PC-9 (cell line): ENCODE results near the gene OR5K1. TPM values are rescaled to one million over a fixed set of nuclear protein-coding genes. Genes with fewer than 3 reads are reported as not detected.

ENCODE experiments used
- BruUV-seq: library from RNA; stranded (reverse); fragments of 400-500 nt; replicated peaks from 2 replicates; lab custom pipeline; 2021; lab: Mats Ljungman, UMichigan
- CTCF ChIA-PET: fragments of 300-600 bp; sonication (Branson Sonifier 250); formaldehyde crosslinking; loops from one replicate; lab custom pipeline; 2022; ENCODE audit warnings: antibody characterized with exemption; lab: Charles Lee
- POLR2A ChIA-PET: fragments of 300-600 bp; sonication (Branson Sonifier 250); formaldehyde crosslinking; loops from one replicate; lab custom pipeline; 2022; ENCODE audit warnings: antibody characterized with exemption; ENCODE audit not compliant: unreplicated experiment; lab: Charles Lee
- DNase-seq, 2 experiments: peaks; one replicate each; pipeline versions ENCODE4 v3.0.0 to v3.0.0-alpha.2; 2015 to 2022; ENCODE audit warnings: mixed read lengths in 1 of 2
- H2AFZ ChIP-seq: fragments of 200-600 bp; sonication (generic); 2 replicates; pipeline ENCODE4 v1.8.1; 2017; ENCODE audit warnings: antibody characterized with exemption
- H3F3A ChIP-seq: fragments of 200-600 bp; sonication (generic); 2 replicates; pipeline ENCODE4 v1.8.1; 2017; ENCODE audit warnings: antibody characterized with exemption, mild to moderate bottlenecking, low read depth; ENCODE audit not compliant: insufficient read depth
- H3K27ac ChIP-seq: fragments of 200-600 bp; sonication (generic); 2 replicates; pipeline ENCODE4 v1.6.1; 2016; ENCODE audit warnings: mixed run types
- H3K27me3 ChIP-seq: fragments of 200-600 bp; sonication (generic); 2 replicates; pipeline ENCODE4 v1.6.1; 2016; ENCODE audit warnings: low read depth, mixed run types; ENCODE audit not compliant: insufficient read depth
- H3K36me3 ChIP-seq: fragments of 200-600 bp; sonication (generic); 2 replicates; pipeline ENCODE4 v1.6.1; 2016; ENCODE audit warnings: low read depth, mixed run types
- H3K4me1 ChIP-seq: fragments of 200-600 bp; sonication (generic); replicated peaks from 2 replicates; pipeline ENCODE4 v1.6.1; 2016; ENCODE audit warnings: mixed run types; ENCODE audit not compliant: insufficient read depth
- H3K4me2 ChIP-seq: fragments of 200-600 bp; sonication (generic); 2 replicates; pipeline ENCODE4 v1.6.1; 2017; ENCODE audit warnings: mixed run types
- H3K4me3 ChIP-seq: fragments of 200-600 bp; sonication (generic); 2 replicates; pipeline ENCODE4 v1.6.1; 2016; ENCODE audit warnings: mixed run types
- H3K79me2 ChIP-seq: fragments of 200-600 bp; sonication (generic); 2 replicates; pipeline ENCODE4 v1.6.1; 2017; ENCODE audit warnings: low read depth, mixed run types
- H3K9me2 ChIP-seq: fragments of 200-600 bp; sonication (generic); 2 replicates; pipeline ENCODE4 v1.8.1; 2017; ENCODE audit warnings: mild to moderate bottlenecking; ENCODE audit not compliant: insufficient read depth
- H3K9me3 ChIP-seq: fragments of 200-600 bp; sonication (generic); 2 replicates; pipeline ENCODE4 v1.8.1; 2016; ENCODE audit warnings: low read depth; ENCODE audit not compliant: insufficient read depth
- H4K20me1 ChIP-seq: fragments of 200-600 bp; sonication (generic); 2 replicates; pipeline ENCODE4 v1.8.1; 2017; ENCODE audit not compliant: insufficient read depth
- EZH2 ChIP-seq: fragments of 200-600 bp; sonication (generic); IDR thresholded peaks from 2 replicates; pipeline ENCODE4 v1.8.0; 2017; ENCODE audit warnings: antibody characterized with exemption, low read depth
- intact Hi-C: fragments of 100-400 bp; cut with micrococcal nuclease; formaldehyde crosslinking; loops from one replicate; pipeline ENCODE4 v1.10.0; 2022; ENCODE audit not compliant: unreplicated experiment
- total RNA-seq: library from RNA; stranded (reverse); gene quantifications from 2 replicates; pipeline ENCODE4 v1.2.3, GENCODE V29; 2021
- TF ChIP-seq, protein P1 (sequence below): fragments of 200-600 bp; sonication (generic); conservative IDR thresholded peaks from 2 replicates; pipeline ENCODE4 v1.6.1; 2017; ENCODE audit warnings: mixed run types, antibody characterized with exemption, mild to moderate bottlenecking, moderate library complexity

The OR5K1 gene
- total RNA-seq, 1 experiment from 2014 or later = not detected

DNA sequence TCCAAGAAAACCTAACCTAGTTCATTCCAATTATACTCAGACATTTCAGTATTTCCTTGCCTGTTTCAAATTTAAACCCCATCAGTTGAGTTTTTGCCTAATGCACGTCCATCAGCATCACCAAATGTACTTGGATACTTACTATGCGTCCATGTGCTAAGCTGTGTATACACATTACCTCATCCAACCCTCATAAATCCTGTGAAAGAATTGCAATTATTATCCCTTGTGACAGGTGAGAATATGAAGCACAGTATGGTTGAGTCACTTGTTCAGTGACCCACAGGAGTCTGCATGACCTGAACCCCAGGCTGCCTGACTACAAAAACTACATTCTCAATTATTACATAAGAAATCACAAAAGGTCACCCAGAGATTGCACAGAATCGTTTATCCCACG lies 37.0 kb downstream of the OR5K1 start:
- H3K4me1 ChIP-seq = peaks cover 14% of the 10 kb centered on the region; the same call in 1 of the 2 replicates
- no TSS peak for BruUV-seq
- H4K20me1 ChIP-seq = no peaks in the 10 kb centered on the region
- peaks cover 3% of the 10 kb centered on the region; the same call in 1 of the 2 replicates for H3K9me2 ChIP-seq
- no peaks in the 10 kb centered on the region for H3K27me3 ChIP-seq
- no peaks in the 10 kb centered on the region for H3K36me3 ChIP-seq
- no peak overlapping the region for H3K4me2 ChIP-seq
- TF ChIP-seq, protein P1, sequence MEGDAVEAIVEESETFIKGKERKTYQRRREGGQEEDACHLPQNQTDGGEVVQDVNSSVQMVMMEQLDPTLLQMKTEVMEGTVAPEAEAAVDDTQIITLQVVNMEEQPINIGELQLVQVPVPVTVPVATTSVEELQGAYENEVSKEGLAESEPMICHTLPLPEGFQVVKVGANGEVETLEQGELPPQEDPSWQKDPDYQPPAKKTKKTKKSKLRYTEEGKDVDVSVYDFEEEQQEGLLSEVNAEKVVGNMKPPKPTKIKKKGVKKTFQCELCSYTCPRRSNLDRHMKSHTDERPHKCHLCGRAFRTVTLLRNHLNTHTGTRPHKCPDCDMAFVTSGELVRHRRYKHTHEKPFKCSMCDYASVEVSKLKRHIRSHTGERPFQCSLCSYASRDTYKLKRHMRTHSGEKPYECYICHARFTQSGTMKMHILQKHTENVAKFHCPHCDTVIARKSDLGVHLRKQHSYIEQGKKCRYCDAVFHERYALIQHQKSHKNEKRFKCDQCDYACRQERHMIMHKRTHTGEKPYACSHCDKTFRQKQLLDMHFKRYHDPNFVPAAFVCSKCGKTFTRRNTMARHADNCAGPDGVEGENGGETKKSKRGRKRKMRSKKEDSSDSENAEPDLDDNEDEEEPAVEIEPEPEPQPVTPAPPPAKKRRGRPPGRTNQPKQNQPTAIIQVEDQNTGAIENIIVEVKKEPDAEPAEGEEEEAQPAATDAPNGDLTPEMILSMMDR = no peak
- no peak for TF ChIP-seq EZH2
- H3F3A ChIP-seq = peaks cover 6% of the 10 kb centered on the region; the same call in 1 of the 2 replicates
- no peak overlapping the region for H3K4me3 ChIP-seq
- intact Hi-C loops = no loop called here
- no peak overlapping the region for H3K27ac ChIP-seq
- no peaks in the 10 kb centered on the region for H3K9me3 ChIP-seq
- ChIA-PET POLR2A (no interaction called here), CTCF (no interaction called here)
- no peak overlapping the region for H2AFZ ChIP-seq
- H3K79me2 ChIP-seq = no peaks in the 10 kb centered on the region
- DNase-seq = peak in 1 of 2 experiments; percentile 67

DNA sequence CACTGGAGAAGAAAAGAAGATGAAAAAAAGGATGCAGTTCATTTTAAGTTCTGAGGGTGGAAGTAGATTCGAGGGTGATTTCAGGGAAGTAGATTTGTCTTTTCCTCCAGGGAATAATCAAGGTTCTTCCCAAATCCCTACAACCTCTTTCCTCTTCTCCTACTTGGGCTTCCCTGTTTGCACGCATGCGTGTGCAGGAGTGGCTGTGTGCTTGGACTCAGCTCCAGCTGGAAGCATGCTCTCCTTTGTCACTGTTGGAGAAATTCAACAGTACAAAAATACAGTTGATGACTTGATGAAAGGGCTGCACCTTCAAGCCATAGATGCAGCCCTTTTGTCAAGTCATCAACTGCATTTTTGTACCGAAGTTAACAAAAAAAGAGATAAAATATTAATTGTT lies 38.3 kb downstream of the OR5K1 start:
- Histone ChIP-seq H4K20me1 (no peaks in the 10 kb centered on the region), H3K27me3 (no peaks in the 10 kb centered on the region), H3K9me2 (peaks cover 3% of the 10 kb centered on the region; the same call in 1 of the 2 replicates), H3K79me2 (no peaks in the 10 kb centered on the region), H3K36me3 (no peaks in the 10 kb centered on the region), H3F3A (peaks cover 6% of the 10 kb centered on the region; the same call in 1 of the 2 replicates), H3K27ac (no peak overlapping the region), H3K4me3 (no peak overlapping the region), H3K4me2 (no peak overlapping the region), H3K9me3 (no peaks in the 10 kb centered on the region), H3K4me1 (peaks cover 14% of the 10 kb centered on the region; the same call in 1 of the 2 replicates), H2AFZ (no peak overlapping the region)
- ChIA-PET CTCF (no interaction called here), POLR2A (interaction anchor here (0.9 kb wide), 1 partner anchor 21 kb away, joined by 5 read pairs; the partner anchor contains the start of gene CLDND1)
- BruUV-seq = no TSS peak
- TF ChIP-seq, protein P1 = no peak
- TF ChIP-seq EZH2 = no peak
- intact Hi-C loops = no loop called here
- no peak for DNase-seq

DNA sequence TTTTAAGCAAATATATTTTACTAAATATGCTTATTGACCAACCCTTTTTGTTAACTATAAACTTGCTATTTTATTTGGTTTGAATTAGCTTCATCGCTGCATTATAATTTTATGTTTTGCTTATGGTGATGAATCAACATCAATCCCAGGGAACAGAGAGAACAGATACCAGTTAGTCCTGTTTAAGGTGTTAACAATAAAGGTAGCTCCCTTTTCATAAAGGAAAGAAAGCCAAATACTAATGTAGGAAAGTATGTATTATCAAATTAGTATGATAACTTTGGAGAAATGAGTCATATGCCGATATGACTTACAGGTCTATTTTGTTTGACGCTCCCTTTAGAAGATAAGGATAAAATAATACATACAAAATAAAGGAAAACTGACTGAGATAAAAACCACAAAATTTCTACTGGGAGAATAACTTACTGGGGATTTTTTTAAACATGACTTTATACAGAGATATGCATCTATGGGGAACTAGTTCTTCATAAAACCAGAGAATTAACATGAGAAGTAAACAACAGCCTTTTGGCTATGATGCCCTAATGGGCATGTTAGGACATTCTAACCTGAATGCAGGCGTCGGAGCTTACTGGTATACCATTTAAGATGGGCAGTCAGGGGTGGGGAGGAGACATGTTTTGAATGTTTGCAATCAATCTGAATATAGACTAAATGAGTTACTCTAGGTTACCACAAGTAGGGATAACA lies 39.0 kb downstream of the OR5K1 start:
- DNase-seq = no peak
- H3K79me2 ChIP-seq = no peaks in the 10 kb centered on the region
- POLR2A ChIA-PET = interaction anchor here (0.9 kb wide), 1 partner anchor 21 kb away, joined by 5 read pairs; the partner anchor contains the start of gene CLDND1
- no peaks in the 10 kb centered on the region for H3K27me3 ChIP-seq
- CTCF ChIA-PET = no interaction called here
- no peaks in the 10 kb centered on the region for H3K9me3 ChIP-seq
- peak overlapping the region; percentile 5; the same call in 1 of the 2 replicates for H2AFZ ChIP-seq
- H3F3A ChIP-seq = peaks cover 6% of the 10 kb centered on the region; the same call in 1 of the 2 replicates
- TF ChIP-seq, protein P1 = no peak
- TF ChIP-seq EZH2 = no peak
- intact Hi-C loops = no loop called here
- H3K4me2 ChIP-seq = no peak overlapping the region
- H3K36me3 ChIP-seq = no peaks in the 10 kb centered on the region
- H4K20me1 ChIP-seq = no peaks in the 10 kb centered on the region
- peaks cover 14% of the 10 kb centered on the region; the same call in 1 of the 2 replicates for H3K4me1 ChIP-seq
- H3K27ac ChIP-seq = no peak overlapping the region
- no TSS peak for BruUV-seq
- H3K4me3 ChIP-seq = no peak overlapping the region
- peaks cover 3% of the 10 kb centered on the region; the same call in 1 of the 2 replicates for H3K9me2 ChIP-seq
